GM19372 (cell line): Measurements from ENCODE around the gene DUSP21.
"Not testable (repeated sequence)": the region's sequence is repeated elsewhere in the genome, so short reads cannot be mapped to it uniquely, and the experiment has no call there.

Experiments
- ATAC-seq: cut with Tn5 transposase; IDR thresholded peaks from one replicate; pipeline ENCODE4 v1.9.1; 2021; ENCODE audit warnings: mild to moderate bottlenecking, low read depth, moderate library complexity; ENCODE audit not compliant: unreplicated experiment

DUSP21 gene

DNA sequence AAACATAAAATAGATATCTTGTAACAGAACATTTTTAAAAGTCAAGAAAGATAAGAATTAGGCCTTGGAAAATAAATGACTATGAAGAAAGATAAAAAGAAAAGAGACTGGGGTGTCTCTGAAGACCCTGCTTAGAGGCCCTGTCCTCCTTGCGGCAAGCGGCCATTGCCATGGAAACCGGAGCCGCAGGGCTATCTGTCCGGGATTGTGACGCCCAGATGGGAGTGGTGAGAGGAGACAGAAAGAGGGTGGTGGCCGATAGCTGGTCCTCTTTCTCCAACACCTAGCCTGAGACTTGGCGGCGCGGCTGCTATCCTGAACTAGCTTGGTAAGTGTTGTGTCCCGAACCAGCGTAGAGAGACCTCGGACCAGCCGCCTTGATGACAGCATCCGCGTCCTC is at the start of gene DUSP21:
DUSP21 (plus strand) TSS at position 269 of the 400 bp plus-strand sequence; CDS start at position 381, 112 bp downstream.
- no peak for ATAC-seq

DNA sequence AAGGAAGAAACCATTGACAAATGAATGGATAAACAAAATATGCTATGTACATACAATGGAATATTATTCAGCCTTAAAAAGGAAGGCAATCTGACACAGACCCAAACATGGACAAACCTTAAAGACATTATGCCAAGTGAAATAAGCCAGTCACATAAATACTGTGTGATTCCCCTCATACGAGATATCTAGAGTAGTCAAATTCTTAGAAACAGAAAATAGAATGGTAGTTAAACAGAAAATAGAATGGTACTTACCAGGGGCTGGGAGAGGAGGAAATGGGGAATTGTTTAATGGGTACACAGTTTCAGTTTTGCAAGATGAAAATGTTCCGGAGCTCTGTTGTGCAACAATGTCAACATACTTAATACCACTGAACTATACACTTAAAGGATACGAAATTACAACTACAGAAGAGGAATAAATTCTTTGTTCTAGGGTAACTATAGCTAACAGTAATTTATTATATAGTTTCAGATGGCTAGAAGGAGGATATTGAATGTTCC is 47.8 kb upstream of the DUSP21 start:
- no peak for ATAC-seq

DNA sequence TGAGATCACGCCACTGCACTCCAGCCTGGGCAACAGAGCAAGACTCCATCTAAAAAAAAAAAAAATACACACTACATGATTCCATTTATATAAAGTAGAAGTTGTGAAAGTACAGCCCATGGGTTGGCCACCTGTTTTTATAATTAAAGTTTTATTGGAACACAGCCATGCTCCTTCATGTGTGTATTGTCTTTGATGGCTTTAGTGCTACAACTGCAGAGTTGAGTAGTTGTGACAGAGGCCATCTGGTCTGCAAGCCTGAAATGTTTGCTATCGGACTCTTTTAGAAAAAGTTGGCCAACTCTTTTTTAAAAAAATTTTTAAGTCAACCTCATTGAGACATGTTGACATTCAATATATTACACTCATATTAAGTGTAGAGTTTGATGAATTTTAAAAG is 41.2 kb upstream of the DUSP21 start:
- no peak for ATAC-seq

DNA sequence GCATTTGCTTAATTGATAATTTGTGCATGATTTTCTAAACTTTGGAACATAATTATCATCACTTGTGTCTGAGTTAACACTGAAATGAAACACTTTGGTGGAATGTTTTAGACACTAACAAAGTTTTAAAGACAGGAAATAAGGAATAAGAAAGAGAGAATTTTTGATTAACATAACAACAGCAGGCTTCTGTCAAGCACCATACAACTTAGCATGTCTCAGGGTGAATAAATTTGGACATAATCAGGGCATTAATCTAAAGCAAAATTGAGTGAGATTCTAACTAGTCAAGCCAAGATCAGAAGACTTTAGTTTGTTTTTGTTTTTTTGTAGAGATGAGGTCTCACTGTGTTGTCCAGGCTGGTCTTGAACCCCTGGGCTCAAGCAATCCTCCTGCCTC is 28.1 kb upstream of the DUSP21 start:
- ATAC-seq = no peak

DNA sequence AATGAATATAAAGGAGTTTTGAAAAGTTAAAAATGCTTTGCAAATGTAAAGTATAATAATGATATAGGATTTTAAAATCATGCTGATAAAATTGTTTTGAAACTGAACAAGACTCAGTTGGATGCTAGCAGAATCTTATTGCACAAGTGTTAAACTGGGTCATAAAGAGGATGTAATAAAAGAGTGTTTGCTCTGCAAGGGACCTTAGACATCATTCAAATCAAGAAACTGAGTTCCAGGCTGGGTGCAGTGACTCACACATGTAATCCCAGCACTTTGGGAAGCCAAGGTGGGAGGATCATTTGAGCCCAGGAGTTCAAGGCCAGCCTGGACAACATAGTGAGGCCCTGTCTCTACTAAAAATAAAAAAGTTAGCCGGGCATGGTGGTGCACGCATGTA is 27.5 kb upstream of the DUSP21 start:
- ATAC-seq = no peak

DNA sequence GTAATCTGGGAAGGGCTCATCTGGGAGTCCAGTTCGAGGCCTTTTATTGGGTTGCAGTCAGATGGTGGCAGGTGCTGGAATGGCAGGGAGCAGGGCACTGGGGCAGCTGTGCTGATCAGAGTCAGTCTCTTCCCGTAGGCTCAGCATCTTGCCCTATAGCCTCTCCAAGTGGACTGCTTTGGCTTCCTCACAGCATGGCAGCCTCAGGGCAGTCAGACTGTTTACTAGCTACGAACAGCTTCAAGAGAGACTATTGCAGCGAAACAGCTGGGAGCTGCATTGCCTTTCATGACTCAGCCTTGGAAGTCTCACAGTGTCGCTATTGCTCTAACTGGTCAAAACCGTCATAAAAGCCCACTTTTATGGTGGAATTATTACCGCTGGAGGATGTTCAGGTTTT is 26.8 kb upstream of the DUSP21 start:
- no peak for ATAC-seq

DNA sequence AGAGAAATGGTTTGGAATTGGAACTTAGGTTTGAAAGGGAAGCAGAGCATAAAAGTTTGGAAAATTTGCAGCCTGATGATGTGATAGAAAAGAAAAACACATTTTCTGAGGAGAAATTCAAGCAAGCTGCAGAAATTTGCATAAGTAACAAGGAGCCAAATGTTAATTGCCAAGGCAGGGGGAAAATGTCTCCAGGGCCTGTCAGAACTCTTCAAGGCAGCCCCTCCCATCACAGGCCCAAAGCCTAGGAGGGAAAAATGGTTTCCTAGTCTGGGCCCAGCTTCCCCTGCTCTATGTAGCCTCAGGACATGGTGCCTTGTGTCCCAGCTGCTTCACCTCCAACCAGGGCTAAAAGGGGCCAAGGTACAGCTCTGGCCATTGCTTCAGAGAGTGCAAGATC is 21.2 kb upstream of the DUSP21 start:
- no peak for ATAC-seq

DNA sequence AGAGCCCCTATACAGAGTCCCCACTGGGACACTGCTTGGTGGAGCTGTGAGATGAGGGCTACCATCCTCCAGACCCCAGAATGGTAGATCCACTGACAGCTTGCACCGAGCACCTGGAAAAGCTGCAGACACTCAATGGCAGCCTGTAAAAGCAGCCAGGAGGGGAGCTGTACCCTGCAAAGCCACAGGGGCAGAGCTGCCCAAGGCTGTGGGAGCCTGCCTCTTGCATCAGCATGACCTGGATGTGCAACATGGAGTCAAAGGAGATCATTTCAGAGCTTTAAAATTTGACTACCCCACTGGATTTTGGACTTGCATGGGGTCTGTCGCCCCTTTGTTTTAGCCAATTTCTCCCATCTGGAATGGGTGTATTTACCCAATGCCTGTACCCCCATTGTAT is 20.6 kb upstream of the DUSP21 start:
- ATAC-seq = not testable (repeated sequence)

DNA sequence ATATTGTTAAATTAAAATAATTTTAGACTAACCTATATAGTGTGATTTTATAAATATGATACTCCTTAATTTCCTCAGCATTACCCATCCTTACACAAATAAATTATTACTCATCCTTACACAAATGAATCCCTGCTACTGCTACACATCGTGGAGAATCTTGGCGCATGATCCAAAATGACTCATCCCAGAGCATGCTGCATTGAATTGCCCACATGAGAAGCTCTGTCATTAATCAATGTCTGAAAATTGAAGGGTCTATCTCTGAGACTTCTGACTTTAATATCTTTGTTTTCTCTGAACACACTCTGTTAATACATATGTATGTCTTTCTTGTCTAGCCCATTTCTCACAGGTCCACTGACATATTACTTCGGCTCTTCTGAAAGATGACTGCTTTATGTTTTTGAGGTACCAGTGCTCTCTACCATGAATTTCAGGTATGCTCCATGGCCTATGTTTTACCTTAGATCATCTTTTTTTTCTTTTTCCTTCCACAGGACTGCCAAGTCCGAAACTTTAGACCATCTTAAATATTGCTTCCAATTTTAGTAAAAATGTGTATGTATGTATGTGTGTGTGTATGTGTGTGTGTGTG is 15.7 kb upstream of the DUSP21 start:
- ATAC-seq = no peak

DNA sequence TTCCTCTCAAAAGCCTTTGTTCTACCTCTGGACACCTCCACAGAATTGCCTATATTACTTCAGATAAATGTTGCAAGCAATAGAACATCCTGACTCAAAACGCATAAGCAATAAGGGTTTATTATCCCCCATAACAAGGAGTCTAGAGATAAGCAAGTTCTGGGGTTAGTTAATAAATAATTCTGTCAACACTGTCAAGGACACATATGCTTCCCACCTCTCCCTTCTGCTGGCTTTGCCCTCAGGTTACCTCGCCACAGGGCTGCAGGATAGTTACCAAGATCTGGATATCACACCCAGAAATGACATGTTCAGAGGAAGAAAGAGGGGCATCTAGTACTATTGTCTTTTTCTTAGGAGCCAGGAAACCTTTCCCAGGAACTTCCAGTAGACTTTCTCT is 14.0 kb upstream of the DUSP21 start:
- no peak for ATAC-seq

DNA sequence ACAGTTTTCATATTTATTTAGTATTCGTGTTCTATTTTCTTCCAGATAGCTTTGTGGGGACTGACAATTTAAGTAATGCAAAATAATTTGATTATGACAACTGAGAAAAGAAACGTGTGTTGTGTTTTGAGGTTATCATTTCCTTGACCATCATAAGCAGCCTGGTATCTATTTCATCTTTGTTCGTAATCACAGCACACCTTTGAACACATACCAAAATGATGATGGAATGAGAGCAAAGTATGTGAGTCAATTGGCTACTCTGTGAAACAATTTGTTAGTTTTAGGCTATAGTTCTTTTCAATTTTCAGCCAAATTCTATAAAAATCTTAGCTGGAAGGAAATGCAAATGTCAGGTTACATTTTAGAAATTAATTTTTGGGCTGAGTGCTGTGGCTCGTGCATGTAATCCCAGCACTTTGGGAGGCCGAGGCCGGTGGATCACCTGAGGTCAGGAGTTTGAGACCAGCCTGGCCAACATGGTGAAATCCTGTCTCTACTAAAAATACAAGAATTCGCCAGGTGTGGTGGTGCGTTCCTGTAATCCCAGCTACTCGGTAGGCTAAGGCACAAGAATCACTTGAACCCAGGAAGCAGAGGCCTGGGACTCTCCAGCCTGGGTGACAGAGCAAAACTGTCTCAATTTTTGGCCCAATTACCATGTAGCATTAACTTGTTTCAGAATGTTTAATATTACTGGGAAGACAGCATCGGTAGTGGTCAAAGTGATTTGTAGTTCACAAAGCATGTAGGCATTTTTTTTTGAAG is 1.1 kb upstream of the DUSP21 start:
- no peak for ATAC-seq

DNA sequence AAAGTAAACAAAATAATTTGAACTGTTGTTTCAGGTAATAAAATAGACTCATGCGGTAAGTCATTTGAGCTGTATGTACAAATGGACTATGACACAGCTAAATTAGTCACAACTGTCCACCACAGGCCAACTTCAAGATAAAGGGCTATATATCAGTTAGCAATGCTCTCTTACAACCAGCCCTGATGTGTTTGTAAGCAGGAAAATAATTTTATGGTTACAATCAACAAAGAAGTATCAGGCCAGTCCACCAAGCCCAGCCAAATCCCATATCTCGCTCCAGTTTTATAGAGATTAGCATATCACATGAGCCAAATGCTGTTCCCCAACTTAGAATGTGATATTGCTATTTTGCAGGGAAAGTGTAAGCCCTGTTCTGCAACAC is 511 bp upstream of the DUSP21 start:
- no peak for ATAC-seq

DNA sequence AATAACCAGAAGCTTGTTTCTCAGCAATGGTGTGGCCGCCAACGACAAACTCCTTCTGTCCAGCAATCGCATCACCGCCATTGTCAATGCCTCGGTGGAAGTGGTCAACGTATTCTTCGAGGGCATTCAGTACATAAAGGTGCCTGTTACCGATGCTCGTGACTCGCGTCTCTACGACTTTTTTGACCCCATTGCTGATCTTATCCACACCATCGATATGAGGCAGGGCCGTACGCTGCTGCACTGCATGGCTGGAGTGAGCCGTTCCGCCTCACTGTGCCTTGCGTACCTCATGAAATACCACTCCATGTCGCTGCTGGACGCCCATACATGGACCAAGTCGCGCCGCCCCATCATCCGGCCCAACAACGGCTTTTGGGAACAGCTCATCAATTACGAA is 383 bp downstream of the DUSP21 start:
- ATAC-seq = no peak

DNA sequence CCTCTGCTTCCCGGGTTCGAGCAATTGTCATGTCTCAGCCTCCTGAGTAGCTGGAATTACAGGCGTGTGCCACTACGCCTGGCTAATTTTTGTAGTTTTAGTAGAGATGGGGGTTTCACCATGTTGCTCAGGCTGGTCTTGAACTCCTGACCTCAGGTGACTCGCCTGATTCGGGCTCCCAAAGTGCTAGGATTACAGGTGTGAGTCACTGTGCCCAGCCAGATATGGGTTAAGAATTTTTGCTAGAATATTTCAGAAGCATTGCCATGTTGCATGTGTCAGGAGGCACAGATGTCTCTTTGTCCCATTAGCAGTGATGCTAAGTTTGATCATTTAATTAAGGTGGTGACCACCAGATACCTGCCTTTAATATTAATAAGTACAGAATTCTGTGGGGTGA is 7.1 kb downstream of the DUSP21 start:
- ATAC-seq = not testable (repeated sequence)

DNA sequence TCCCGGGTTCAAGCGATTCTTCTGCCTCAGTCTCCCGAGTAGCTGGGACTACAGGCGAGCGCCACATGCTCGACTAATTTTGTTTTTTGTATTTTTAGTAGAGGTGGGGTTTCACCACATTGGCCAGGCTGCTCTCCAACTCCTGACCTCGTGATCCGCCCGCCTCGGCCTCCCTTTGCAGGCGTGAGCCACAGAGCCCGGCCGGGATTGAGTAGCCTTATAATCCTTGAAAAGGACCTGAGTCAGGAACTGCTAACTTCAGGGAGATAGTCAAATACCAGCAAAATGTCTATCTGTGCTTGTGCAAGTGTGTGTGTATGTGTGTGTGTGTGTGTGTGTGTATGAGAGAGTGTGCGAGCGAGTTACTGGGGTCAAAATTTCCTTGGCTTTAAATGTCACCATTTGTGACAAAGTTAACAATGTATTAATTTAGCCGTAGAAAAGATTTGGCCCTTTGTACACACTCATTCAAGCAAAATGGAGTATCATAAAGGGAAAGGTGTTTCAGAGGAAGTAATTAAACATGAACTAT is 27.4 kb downstream of the DUSP21 start:
- ATAC-seq = no peak

DNA sequence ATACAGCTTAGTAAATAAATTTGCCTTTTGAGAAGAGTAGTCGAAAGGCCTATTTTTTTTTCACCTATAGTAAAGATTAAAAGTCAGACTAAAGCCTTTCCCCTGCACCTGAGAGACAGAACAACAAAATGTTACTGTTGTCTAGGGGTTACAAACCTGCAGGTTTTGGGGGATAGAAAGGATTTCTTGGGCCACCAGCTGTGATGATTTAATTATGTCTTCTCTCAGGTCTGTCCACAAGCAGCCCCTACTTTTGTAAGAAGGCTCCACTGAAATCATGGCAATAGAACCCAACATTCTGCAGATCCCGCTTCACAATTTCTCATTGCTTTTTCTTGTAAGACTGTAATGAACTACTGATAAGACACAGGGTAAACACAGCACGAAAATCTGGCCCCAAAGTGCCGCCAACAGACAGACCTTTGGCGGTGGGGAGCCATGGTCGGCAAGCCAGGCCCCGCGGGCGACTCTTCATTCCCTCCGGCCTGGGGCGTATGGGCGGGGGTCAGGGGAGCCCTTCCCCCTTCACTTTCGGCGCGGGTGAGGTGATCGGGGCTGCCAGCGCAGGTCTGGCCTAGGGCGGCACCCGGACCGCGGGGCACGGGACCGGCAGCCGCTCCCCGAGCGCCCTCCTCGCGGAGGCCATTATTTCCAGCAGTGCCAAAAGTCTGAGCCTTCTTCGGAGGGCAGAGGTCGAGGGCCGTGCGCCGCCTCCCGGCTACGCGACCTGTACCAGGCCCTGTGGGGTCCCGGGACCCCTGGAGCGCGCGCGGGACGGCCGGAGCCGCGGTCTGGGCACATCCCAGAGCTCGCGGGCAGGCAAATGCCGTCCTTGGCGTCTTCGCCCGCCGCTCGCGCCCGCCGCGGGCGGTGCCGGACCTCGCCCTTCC is 28.4 kb downstream of the DUSP21 start:
- ATAC-seq = no peak

DNA sequence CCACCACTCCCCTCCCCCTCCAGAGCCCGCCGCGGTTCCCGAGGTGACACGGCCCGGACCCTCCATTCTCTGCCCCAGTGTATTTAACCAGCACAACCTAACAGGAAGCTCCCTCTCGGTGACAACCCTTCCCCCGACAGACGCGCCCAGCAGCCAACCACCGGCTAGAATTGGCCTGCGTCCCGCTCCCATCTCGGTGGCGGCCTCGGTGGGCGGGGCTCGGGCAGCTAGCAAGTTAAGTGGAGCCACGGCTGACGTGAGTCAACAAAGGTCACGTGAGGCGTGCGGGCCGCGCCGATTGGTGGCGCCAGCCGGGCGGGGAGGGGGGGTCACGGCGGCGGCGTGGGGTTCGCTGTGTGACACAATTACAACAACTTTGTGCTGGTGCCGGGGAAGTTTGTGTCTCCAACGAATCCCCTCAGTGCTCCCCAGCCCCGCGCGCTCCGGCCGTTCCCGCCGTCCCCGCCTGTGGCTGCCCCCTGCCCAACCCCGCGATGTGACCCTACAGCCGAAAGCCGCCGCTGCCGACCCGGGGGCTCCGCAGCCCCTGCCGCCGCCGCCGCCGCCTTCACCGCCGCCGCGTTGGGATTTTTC is 29.1 kb downstream of the DUSP21 start, which contains the start of gene KDM6A:
KDM6A (plus strand) TSS at position 368 of the 594 bp plus-strand sequence. CDS start 364 bp downstream, outside the sequence.
- peak; percentile 88 for ATAC-seq

DNA sequence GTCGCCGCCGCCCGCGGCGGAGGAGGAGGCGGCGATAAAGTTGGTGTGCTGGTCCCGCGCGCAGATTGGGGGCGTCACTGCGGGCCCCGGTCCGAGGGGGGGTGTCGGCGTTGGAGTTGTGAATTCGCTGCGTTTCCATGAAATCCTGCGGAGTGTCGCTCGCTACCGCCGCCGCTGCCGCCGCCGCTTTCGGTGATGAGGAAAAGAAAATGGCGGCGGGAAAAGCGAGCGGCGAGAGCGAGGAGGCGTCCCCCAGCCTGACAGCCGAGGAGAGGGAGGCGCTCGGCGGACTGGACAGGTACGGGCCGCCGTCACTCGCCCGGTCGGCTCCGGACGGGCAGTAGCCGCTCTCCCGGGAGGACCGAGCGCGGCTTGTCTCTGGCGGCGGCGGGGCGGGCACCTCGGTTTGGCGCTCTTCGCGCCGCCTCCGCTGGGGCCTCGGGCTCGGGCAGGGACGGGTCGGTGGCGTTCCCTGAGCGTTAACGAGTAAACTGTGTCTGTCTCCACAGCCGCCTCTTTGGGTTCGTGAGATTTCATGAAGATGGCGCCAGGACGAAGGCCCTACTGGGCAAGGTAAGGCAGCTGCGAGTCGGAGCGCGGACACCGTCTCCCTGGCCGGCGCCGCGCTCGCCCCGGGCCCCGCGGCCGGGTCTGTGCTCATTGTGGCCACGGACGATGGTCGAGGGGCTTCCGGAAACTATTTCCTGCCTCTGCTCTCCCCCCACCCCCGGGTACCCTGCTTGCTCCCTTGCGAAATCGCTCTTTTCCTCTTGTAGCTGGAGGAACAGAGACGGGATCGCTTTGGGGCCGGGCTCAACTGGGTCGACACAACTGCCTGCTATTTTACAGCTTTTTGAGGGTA is 29.8 kb downstream of the DUSP21 start:
- no peak for ATAC-seq

DNA sequence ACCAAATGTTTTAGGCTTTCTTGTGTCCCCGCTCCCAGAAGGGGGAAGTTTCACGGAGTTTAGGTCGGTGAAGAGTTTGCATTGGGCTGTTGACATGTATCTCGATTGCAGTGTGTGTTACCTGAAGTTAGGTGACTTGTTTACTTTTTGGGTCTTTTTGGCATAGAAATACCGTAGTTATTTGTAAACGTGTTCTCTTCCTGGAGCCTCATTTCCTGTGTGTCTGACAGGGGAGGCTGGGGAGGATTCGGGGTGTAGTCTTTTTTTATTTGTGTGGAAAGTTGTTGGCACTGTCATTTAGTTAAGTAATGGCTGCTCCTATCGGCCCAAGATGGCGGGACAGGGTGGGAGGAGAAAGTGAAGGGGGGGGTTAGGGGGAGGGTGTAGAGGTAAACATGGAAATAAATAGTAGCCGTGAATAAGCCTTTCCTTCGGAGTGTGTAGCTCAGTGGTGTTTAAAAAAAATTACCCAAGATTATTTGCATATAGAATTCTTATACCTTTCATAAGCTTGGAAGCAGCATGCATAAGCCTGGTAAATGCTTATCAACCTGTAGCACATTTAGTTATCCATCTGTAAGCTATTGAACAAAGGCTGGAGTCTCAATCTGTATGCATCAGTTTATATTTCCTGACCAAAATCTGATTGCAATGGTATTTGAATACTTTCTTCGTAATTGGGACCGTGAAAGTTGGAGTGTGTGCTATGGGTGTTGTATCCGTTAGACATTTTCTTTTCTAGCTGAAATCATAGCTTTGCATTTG is 30.8 kb downstream of the DUSP21 start:
- ATAC-seq = no peak
